H1 (cell line): ENCODE data around the gene SPRYD3. TPM values are rescaled to one million over a fixed set of nuclear protein-coding genes. Genes with fewer than 3 reads are reported as not detected.
A peak's percentile ranks its signal among the peaks of the same experiment; 100 is the strongest.

Experiments used
- SRF ChIP-seq: IDR thresholded peaks from 2 replicates; pipeline ENCODE4 v1.6.1; 2011; ENCODE audit warnings: mild to moderate bottlenecking, low read depth, low read length, moderate library complexity
- TAF1 ChIP-seq: IDR thresholded peaks from 2 replicates; pipeline ENCODE4 v1.6.1; 2011; ENCODE audit warnings: mild to moderate bottlenecking, low read depth, low read length
- TBP ChIP-seq: IDR thresholded peaks from 2 replicates; pipeline ENCODE4 v1.6.1; 2011; ENCODE audit warnings: low read depth, low read length, improper control_type of control experiment
- polyA plus RNA-seq, 7 experiments: library from polyadenylated mRNA; depleted of rRNA in 3 of 7; stranded (reverse) in 5 of 7; unstranded in 2 of 7; fragments of >200 nt in 5 of 7; fragments of 200-250 nt in 2 of 7; gene quantifications; 1 replicate in 5 of 7; 2 replicates in 1 of 7; 4 replicates in 1 of 7; pipeline versions ENCODE4 v1.2.1 to v1.2.3, GENCODE V29; 2011 to 2013; ENCODE audit warnings: missing spikeins in 2 of 7, mixed read lengths in 2 of 7
- total RNA-seq: library from RNA; stranded (reverse); fragmentation: NEBNext Ultra II Directional; extraction: Animal tissue kit (Norgen Biotek cat#: 25700); gene quantifications from 2 replicates; pipeline ENCODE4 v1.2.1, GENCODE V29; 2021

SPRYD3 gene
- total and polyA plus RNA-seq, 2 of the 8 experiments (the other 6 are each of a cell fraction or from before 2014, with no cell fraction given): 6.8 to 8.0 TPM

- peak; percentile 57; the same call in 1 of the 2 replicates for TF ChIP-seq TBP
- no peak for TF ChIP-seq SRF
- TF ChIP-seq TAF1: peak; percentile 47; the same call in 1 of the 2 replicates
Measured at GRCh38 chr12:53115112-53115890, 36.1 kb upstream of the SPRYD3 start (continued).
